ENCODE results near the gene POTEB3.
"Not testable (repeated sequence)": the region's sequence is repeated elsewhere in the genome, so short reads cannot be mapped to it uniquely, and the experiment has no call there.

POTEB3 gene

DNA sequence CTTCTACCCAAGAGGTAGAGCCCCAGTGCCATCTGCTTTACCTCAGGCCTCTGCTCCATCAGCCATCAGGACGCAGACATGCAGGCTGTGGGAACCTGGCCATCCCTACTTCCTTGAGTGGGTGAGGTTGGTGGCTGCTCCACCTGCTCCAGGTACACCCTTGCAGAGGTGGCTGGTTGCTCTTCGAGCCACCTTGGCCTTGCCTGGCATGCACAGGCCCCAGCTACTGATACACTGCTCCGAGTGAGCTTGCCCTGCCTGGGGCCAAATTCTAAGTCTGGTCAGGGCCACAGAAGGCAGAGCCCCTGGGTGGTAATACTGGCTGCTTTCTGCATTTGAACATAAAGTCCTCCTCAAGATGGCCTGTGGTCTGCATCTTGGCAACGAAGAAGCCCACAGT lies 41.2 kb downstream of the POTEB3 start:
- not testable (repeated sequence) for H3K4me2 ChIP-seq (ENCODE audit: low read length); H3K4ac ChIP-seq (ENCODE audit: low read depth, low read length); H3K27me3 ChIP-seq (ENCODE audit: insufficient read depth, low read length, poor library complexity); H2BK5ac ChIP-seq (ENCODE audit: low read length); H3K27ac ChIP-seq (ENCODE audit: low read depth, low read length); H3K56ac ChIP-seq (ENCODE audit: low read length); H3K79me2 ChIP-seq (ENCODE audit: control insufficient read depth, insufficient read depth, low read length); H2BK120ac ChIP-seq (ENCODE audit: low read depth, low read length); H4K8ac ChIP-seq (ENCODE audit: low read depth, low read length); H2AK5ac ChIP-seq (ENCODE audit: low read length); H3K4me3 ChIP-seq (ENCODE audit: low read length); DNase-seq; H3K9ac ChIP-seq (ENCODE audit: low read length); H3K4me1 ChIP-seq (ENCODE audit: control insufficient read depth, low read depth, low read length); H3K18ac ChIP-seq (ENCODE audit: low read length); H3K36me3 ChIP-seq (ENCODE audit: control insufficient read depth, insufficient read depth, low read length); H3K79me1 ChIP-seq (ENCODE audit: low read length); H2BK15ac ChIP-seq (replicated peaks; ENCODE audit: low read depth); H3K23ac ChIP-seq (ENCODE audit: low read length); H4K5ac ChIP-seq (ENCODE audit: low read length)
- no CpG with 5 or more reads among the region's 4 CpGs for WGBS (ENCODE audit: extremely low coverage, insufficient coverage, low lambda C conversion rate)

DNA sequence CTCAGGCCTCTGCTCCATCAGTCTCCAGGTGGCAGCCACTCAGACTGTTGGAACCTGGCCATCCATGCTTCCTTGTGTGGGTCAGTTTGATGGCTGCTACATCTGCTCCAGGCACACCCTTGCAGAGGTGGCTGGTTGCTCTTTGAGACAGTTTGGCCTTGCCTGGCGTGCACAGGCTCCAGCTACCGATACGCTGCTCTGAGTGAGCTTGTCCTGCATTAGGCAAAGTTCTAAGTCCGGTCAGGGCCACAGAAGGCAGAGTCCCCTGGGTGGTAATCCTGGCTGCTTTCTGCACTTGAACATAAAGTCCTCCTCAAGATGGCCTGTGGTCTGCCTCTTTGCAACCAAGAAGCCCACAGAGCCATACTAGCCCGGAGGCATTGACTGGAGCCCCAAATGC lies 41.8 kb downstream of the POTEB3 start:
- not testable (repeated sequence) for H4K8ac ChIP-seq (ENCODE audit: low read depth, low read length); DNase-seq; H3K27ac ChIP-seq (ENCODE audit: low read depth, low read length); H2AK5ac ChIP-seq (ENCODE audit: low read length); H2BK15ac ChIP-seq (replicated peaks; ENCODE audit: low read depth); H3K4me3 ChIP-seq (ENCODE audit: low read length); H3K4me2 ChIP-seq (ENCODE audit: low read length); H3K56ac ChIP-seq (ENCODE audit: low read length); H2BK5ac ChIP-seq (ENCODE audit: low read length); H3K79me1 ChIP-seq (ENCODE audit: low read length); H3K23ac ChIP-seq (ENCODE audit: low read length); H3K4me1 ChIP-seq (ENCODE audit: control insufficient read depth, low read depth, low read length); H3K36me3 ChIP-seq (ENCODE audit: control insufficient read depth, insufficient read depth, low read length); H3K79me2 ChIP-seq (ENCODE audit: control insufficient read depth, insufficient read depth, low read length); H3K27me3 ChIP-seq (ENCODE audit: insufficient read depth, low read length, poor library complexity); H2BK120ac ChIP-seq (ENCODE audit: low read depth, low read length); H3K4ac ChIP-seq (ENCODE audit: low read depth, low read length); H3K9ac ChIP-seq (ENCODE audit: low read length); H3K18ac ChIP-seq (ENCODE audit: low read length); H4K5ac ChIP-seq (ENCODE audit: low read length)
- no CpG with 5 or more reads among the region's 5 CpGs for WGBS (ENCODE audit: extremely low coverage, insufficient coverage, low lambda C conversion rate)

DNA sequence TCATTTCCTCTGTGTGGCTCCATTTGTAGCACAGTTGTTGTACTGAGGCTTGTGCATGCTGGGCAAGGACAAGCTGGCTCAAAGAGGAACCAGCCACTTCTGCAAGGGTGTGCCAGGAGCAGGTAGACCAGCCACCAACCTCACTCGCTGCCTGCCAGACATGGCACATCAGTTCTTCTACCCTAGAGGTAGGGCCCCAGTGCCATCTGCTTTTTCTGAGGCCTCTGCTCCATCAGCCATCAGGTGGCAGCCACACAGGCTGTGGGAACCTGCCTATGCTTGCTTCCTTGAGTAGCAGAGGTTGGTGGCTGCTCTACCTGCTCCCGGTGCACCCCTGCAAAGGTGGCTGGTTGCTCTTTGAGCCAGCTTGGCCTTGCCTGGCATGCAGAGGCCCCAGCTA lies 42.6 kb downstream of the POTEB3 start:
- not testable (repeated sequence) for H2BK15ac ChIP-seq (replicated peaks; ENCODE audit: low read depth); H2AK5ac ChIP-seq (ENCODE audit: low read length); H3K56ac ChIP-seq (ENCODE audit: low read length); H3K4me3 ChIP-seq (ENCODE audit: low read length); H3K79me1 ChIP-seq (ENCODE audit: low read length); H2BK5ac ChIP-seq (ENCODE audit: low read length); H4K8ac ChIP-seq (ENCODE audit: low read depth, low read length); H3K9ac ChIP-seq (ENCODE audit: low read length); H3K23ac ChIP-seq (ENCODE audit: low read length); H4K5ac ChIP-seq (ENCODE audit: low read length); H3K27ac ChIP-seq (ENCODE audit: low read depth, low read length); H2BK120ac ChIP-seq (ENCODE audit: low read depth, low read length); H3K79me2 ChIP-seq (ENCODE audit: control insufficient read depth, insufficient read depth, low read length); H3K18ac ChIP-seq (ENCODE audit: low read length); H3K4ac ChIP-seq (ENCODE audit: low read depth, low read length); H3K36me3 ChIP-seq (ENCODE audit: control insufficient read depth, insufficient read depth, low read length); H3K27me3 ChIP-seq (ENCODE audit: insufficient read depth, low read length, poor library complexity); H3K4me1 ChIP-seq (ENCODE audit: control insufficient read depth, low read depth, low read length); H3K4me2 ChIP-seq (ENCODE audit: low read length); DNase-seq
- WGBS (ENCODE audit: extremely low coverage, insufficient coverage, low lambda C conversion rate), result no CpG with 5 or more reads among the region's 2 CpGs

DNA sequence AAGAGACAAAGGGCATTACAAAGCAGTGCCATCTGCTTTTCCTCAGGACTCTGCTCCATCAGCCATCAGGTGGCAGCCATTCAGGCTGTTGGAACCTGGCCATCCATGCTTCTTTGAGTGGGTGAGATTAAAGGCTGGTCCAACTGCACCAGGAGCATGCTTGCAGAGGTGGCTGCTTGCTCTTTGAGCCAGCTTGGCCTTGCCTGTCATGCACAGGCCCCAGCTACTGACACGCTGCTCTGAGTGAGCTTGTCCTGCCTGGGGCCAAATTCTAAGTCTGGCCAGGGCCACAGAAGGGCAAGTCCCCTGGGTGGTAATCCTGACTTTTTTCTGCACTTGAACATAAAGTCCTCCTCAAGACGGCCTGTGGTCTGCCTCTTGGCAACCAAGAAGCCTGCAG lies 43.1 kb downstream of the POTEB3 start:
- H3K36me3 ChIP-seq (ENCODE audit: control insufficient read depth, insufficient read depth, low read length); H3K23ac ChIP-seq (ENCODE audit: low read length); H3K79me1 ChIP-seq (ENCODE audit: low read length); H3K9ac ChIP-seq (ENCODE audit: low read length); H3K4me3 ChIP-seq (ENCODE audit: low read length); H2BK120ac ChIP-seq (ENCODE audit: low read depth, low read length); H2BK15ac ChIP-seq (replicated peaks; ENCODE audit: low read depth); H3K18ac ChIP-seq (ENCODE audit: low read length); DNase-seq; H3K4me1 ChIP-seq (ENCODE audit: control insufficient read depth, low read depth, low read length); H4K5ac ChIP-seq (ENCODE audit: low read length); H3K27ac ChIP-seq (ENCODE audit: low read depth, low read length); H2BK5ac ChIP-seq (ENCODE audit: low read length); H3K56ac ChIP-seq (ENCODE audit: low read length); H4K8ac ChIP-seq (ENCODE audit: low read depth, low read length); H3K27me3 ChIP-seq (ENCODE audit: insufficient read depth, low read length, poor library complexity); H2AK5ac ChIP-seq (ENCODE audit: low read length); H3K79me2 ChIP-seq (ENCODE audit: control insufficient read depth, insufficient read depth, low read length); H3K4me2 ChIP-seq (ENCODE audit: low read length); H3K4ac ChIP-seq (ENCODE audit: low read depth, low read length): not testable (repeated sequence)
- WGBS (ENCODE audit: extremely low coverage, insufficient coverage, low lambda C conversion rate), result no CpG with 5 or more reads among the region's 2 CpGs

DNA sequence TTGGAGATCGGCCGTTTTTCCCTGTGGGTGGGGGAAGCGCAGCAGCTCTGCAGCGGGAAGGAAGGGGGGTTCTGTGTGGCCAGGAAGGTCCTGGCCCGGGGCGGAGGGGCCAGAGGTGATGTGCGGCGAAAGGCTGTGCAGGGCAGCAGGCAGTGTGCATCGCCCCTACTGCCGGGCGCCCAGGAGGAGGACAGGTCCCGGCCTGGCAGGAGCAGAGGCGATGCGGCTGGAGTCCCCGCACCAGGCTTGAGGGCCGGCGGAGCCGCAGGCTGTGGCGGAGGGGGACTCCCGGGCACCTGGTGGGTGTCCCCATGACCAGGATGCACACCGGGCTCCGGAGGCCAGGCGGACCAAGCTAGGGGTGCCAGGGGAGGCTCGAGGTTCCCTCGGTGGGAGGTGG lies 54.3 kb downstream of the POTEB3 start:
- H3K18ac ChIP-seq (ENCODE audit: low read length); H3K36me3 ChIP-seq (ENCODE audit: control insufficient read depth, insufficient read depth, low read length); H4K5ac ChIP-seq (ENCODE audit: low read length); H3K4me1 ChIP-seq (ENCODE audit: control insufficient read depth, low read depth, low read length); H3K4ac ChIP-seq (ENCODE audit: low read depth, low read length); H3K79me2 ChIP-seq (ENCODE audit: control insufficient read depth, insufficient read depth, low read length); H3K79me1 ChIP-seq (ENCODE audit: low read length); H2BK5ac ChIP-seq (ENCODE audit: low read length); H3K27ac ChIP-seq (ENCODE audit: low read depth, low read length); H4K8ac ChIP-seq (ENCODE audit: low read depth, low read length); H3K23ac ChIP-seq (ENCODE audit: low read length); H3K27me3 ChIP-seq (ENCODE audit: insufficient read depth, low read length, poor library complexity); DNase-seq; H2BK15ac ChIP-seq (replicated peaks; ENCODE audit: low read depth); H3K56ac ChIP-seq (ENCODE audit: low read length); H2BK120ac ChIP-seq (ENCODE audit: low read depth, low read length); H3K4me2 ChIP-seq (ENCODE audit: low read length); H3K4me3 ChIP-seq (ENCODE audit: low read length); H3K9ac ChIP-seq (ENCODE audit: low read length); H2AK5ac ChIP-seq (ENCODE audit: low read length): not testable (repeated sequence)
- WGBS (ENCODE audit: extremely low coverage, insufficient coverage, low lambda C conversion rate), result no CpG with 5 or more reads among the region's 25 CpGs

DNA sequence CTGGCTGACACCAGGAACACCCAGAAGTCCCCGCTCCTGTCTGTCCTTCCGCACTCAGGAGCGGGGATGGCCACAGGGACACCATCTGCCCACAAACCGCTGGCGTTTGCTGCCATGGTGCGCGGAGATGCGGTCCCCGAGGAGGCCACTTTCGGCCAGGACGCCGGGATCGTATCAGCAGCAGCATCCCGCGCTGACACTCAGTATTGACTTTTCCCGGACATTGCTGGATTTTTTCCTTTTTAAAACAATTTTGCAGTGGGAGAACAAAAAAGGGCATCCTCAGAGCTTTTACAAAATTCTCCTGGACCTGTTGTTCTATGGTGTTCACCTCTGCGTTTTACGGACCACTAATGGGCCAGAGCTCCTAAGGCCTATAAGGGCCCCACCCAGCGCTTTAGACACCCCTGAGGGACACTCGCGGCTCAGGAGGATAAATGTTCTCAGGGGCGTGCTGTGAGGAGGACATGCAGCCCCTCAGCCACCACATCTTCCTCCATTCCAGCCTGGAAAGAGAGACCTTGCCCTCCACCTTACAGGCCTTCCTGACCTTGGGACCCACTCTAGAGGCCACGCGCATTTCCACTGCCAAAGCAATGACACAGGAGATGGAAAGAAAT lies 56.3 kb downstream of the POTEB3 start:
- not testable (repeated sequence) for H3K56ac ChIP-seq (ENCODE audit: low read length); H2BK120ac ChIP-seq (ENCODE audit: low read depth, low read length); H3K18ac ChIP-seq (ENCODE audit: low read length); H2AK5ac ChIP-seq (ENCODE audit: low read length); H3K27me3 ChIP-seq (ENCODE audit: insufficient read depth, low read length, poor library complexity); H4K5ac ChIP-seq (ENCODE audit: low read length); H3K27ac ChIP-seq (ENCODE audit: low read depth, low read length); H2BK15ac ChIP-seq (replicated peaks; ENCODE audit: low read depth); H3K4me1 ChIP-seq (ENCODE audit: control insufficient read depth, low read depth, low read length); H2BK5ac ChIP-seq (ENCODE audit: low read length); H3K23ac ChIP-seq (ENCODE audit: low read length); H3K4me3 ChIP-seq (ENCODE audit: low read length); DNase-seq; H3K36me3 ChIP-seq (ENCODE audit: control insufficient read depth, insufficient read depth, low read length); H3K79me1 ChIP-seq (ENCODE audit: low read length); H3K4ac ChIP-seq (ENCODE audit: low read depth, low read length); H3K9ac ChIP-seq (ENCODE audit: low read length); H3K79me2 ChIP-seq (ENCODE audit: control insufficient read depth, insufficient read depth, low read length); H3K4me2 ChIP-seq (ENCODE audit: low read length); H4K8ac ChIP-seq (ENCODE audit: low read depth, low read length)
- WGBS (ENCODE audit: extremely low coverage, insufficient coverage, low lambda C conversion rate), result no CpG with 5 or more reads among the region's 24 CpGs

All from mesendoderm (in vitro differentiated cells).